ENCODE measurements around the gene GPR27.

DNA sequence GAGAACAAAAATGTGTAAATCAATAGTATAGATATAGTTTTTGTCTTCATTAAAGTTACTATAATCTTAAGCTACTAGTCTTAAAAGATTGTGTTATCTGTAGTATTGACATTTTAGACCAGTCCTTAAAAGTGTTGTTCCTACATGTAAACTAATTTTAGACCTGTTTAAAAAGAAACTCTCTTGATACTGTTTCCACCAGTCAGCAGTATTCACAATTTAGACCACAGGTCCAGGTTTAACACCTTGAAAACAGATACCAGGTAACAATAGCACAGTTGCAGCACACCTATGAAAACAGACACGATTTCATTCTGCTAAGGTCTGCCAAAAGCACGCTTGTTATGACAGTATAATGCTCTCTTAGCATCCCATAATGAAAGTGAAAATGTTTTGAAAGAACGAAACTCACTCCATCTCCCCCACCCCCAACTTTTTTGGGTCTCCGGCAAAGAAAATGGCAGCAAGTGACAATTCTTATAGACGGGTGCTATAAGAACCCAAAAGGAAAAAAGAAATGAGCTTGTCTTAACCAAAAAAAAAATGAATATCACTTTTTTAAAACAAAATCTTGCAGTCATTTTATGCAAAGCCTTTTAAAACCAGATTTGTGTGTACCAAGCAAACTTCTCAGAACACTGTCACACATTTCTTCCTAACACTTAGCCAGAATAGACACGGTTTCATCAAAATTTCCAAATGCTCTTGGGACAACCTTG lies 30.0 kb upstream of the GPR27 start:
- TF ChIP-seq POLR2A (IDR thresholded peaks at IDR 0.05; ENCODE audit: low read depth, low read length): no peak
- no peak for TF ChIP-seq POLR2AphosphoS5 (IDR thresholded peaks at IDR 0.05; ENCODE audit: low read depth, low read length)
